SK-N-SH (cell line): ENCODE data around the gene COL5A2. TPM values are rescaled to one million over a fixed set of nuclear protein-coding genes. Genes with fewer than 3 reads are reported as not detected.

ENCODE experiments used
- CTCF ChIA-PET: fragments of 300-600, 350-600 bp; formaldehyde crosslinking; extraction: SDS; loops from one replicate; lab custom pipeline; 2021; lab: Yijun Ruan, JAX
- POLR2A ChIA-PET: fragments of 350-600 bp; sonication (Branson Sonifier 250); formaldehyde crosslinking; extraction: SDS; loops from one replicate; lab custom pipeline; 2020; ENCODE audit warnings: antibody characterized with exemption, inconsistent platforms; lab: Yijun Ruan, JAX
- DNase-seq: peaks from one replicate; pipeline ENCODE4 v3.0.0; 2012
- H2AFZ ChIP-seq: fragments of 200-600 bp; sonication (generic); 2 replicates; pipeline ENCODE4 v1.8.1; 2016; ENCODE audit warnings: antibody characterized with exemption, mild to moderate bottlenecking, low read depth
- H3F3A ChIP-seq: fragments of 200-600 bp; sonication (generic); replicated peaks from 2 replicates; pipeline ENCODE3; 2016; ENCODE audit warnings: antibody characterized with exemption, mild to moderate bottlenecking; ENCODE audit not compliant: insufficient read depth
- H3K27ac ChIP-seq, 2 experiments: fragments of 200-500 bp in 1 of 2; fragments of 200-600 bp in 1 of 2; sonication (Bioruptor generic) in 1 of 2; sonication (generic), shearing (Covaris generic) in 1 of 2; 2 replicates each; pipeline versions ENCODE4 v1.5.1 to v1.6.1; 2014 to 2016; ENCODE audit warnings: low read depth in 2 of 2, inconsistent platforms in 1 of 2, low read length in 1 of 2, mild to moderate bottlenecking in 1 of 2, mixed read lengths in 1 of 2
- H3K27me3 ChIP-seq: fragments of 200-600 bp; sonication (generic), shearing (Covaris generic); 2 replicates; pipeline ENCODE4 v1.6.1; 2016; ENCODE audit warnings: mixed run types; ENCODE audit not compliant: insufficient read depth
- H3K36me3 ChIP-seq, 2 experiments: fragments of 200-500 bp in 1 of 2; fragments of 200-600 bp in 1 of 2; sonication (Bioruptor generic) in 1 of 2; sonication (generic) in 1 of 2; replicated peaks in 1 of 2; 2 replicates each; pipeline versions ENCODE3 to v1.5.1; 2014 to 2016; ENCODE audit warnings: low read length in 1 of 2, mild to moderate bottlenecking in 1 of 2; ENCODE audit not compliant: insufficient read depth in 2 of 2, control insufficient read depth in 1 of 2
- H3K4me1 ChIP-seq, 2 experiments: fragments of 200-500 bp in 1 of 2; fragments of 200-600 bp in 1 of 2; sonication (Bioruptor generic) in 1 of 2; sonication (generic), shearing (Covaris generic) in 1 of 2; 2 replicates each; pipeline versions ENCODE4 v1.5.1 to v1.6.1; 2014 to 2016; ENCODE audit warnings: low read depth in 1 of 2, low read length in 1 of 2, mixed run types in 1 of 2; ENCODE audit not compliant: insufficient read depth in 2 of 2, control insufficient read depth in 1 of 2
- H3K4me2 ChIP-seq: fragments of 200-600 bp; sonication (generic), shearing (Covaris generic); 2 replicates; pipeline ENCODE4 v1.6.1; 2017; ENCODE audit warnings: mixed run types
- H3K4me3 ChIP-seq, 2 experiments: fragments of 200-500 bp in 1 of 2; fragments of 200-600 bp in 1 of 2; sonication (Bioruptor generic) in 1 of 2; sonication (generic), shearing (Covaris generic) in 1 of 2; 2 replicates each; pipeline versions ENCODE4 v1.5.1 to v1.8.1; 2014 to 2016; ENCODE audit warnings: low read depth in 2 of 2, inconsistent platforms in 1 of 2, low read length in 1 of 2, mild to moderate bottlenecking in 1 of 2, mixed read lengths in 1 of 2, moderate library complexity in 1 of 2
- H3K79me2 ChIP-seq: fragments of 200-600 bp; sonication (generic); 2 replicates; pipeline ENCODE4 v1.8.1; 2017; ENCODE audit warnings: mild to moderate bottlenecking; ENCODE audit not compliant: insufficient read depth
- H3K9ac ChIP-seq: fragments of 200-600 bp; sonication (generic); 2 replicates; pipeline ENCODE4 v1.6.1; 2017; ENCODE audit warnings: mixed run types
- H3K9me2 ChIP-seq: fragments of 200-600 bp; sonication (generic); 2 replicates; pipeline ENCODE4 v1.6.1; 2017; ENCODE audit warnings: mixed run types
- H3K9me3 ChIP-seq: fragments of 200-600 bp; sonication (generic); 2 replicates; pipeline ENCODE4 v1.6.1; 2017; ENCODE audit warnings: mixed run types, mild to moderate bottlenecking, moderate library complexity
- H4K20me1 ChIP-seq: fragments of 200-600 bp; sonication (generic); 2 replicates; pipeline ENCODE4 v1.6.1; 2017; ENCODE audit warnings: mild to moderate bottlenecking, mixed run types; ENCODE audit not compliant: insufficient read depth
- ELF1 ChIP-seq: IDR thresholded peaks from 2 replicates; pipeline ENCODE4 v1.4.0; 2012
- EZH2phosphoT487 ChIP-seq: fragments of 200-600 bp; sonication (generic); IDR thresholded peaks from 2 replicates; pipeline ENCODE4 v1.6.1; 2017; ENCODE audit warnings: low read depth, mixed run types, mild to moderate bottlenecking, antibody characterized with exemption, moderate library complexity, borderline replicate concordance
- FOSL2 ChIP-seq: IDR thresholded peaks from 2 replicates; pipeline ENCODE4 v1.4.0; 2012; ENCODE audit warnings: low read depth, mild to moderate bottlenecking, moderate library complexity, borderline replicate concordance
- FOXJ3 ChIP-seq: sonication (generic); formaldehyde crosslinking; IDR thresholded peaks from 2 replicates; pipeline ENCODE4 v1.5.1; 2020; ENCODE audit warnings: mild to moderate bottlenecking, missing genetic modification reagents
- FOXM1 ChIP-seq: IDR thresholded peaks from 2 replicates; pipeline ENCODE4 v1.4.0; 2012; ENCODE audit warnings: low read depth, mild to moderate bottlenecking
- JUND ChIP-seq: IDR thresholded peaks from 2 replicates; pipeline ENCODE4 v1.4.0; 2012
- NFIC ChIP-seq: IDR thresholded peaks from 2 replicates; pipeline ENCODE4 v1.4.0; 2012; ENCODE audit warnings: borderline replicate concordance
- RFX5 ChIP-seq: IDR thresholded peaks from 2 replicates; pipeline ENCODE4 v1.6.1; 2012; ENCODE audit warnings: mild to moderate bottlenecking, improper control_type of control experiment, low read length
- RXRA ChIP-seq: IDR thresholded peaks from 2 replicates; pipeline ENCODE4 v1.4.0; 2012; ENCODE audit warnings: low read depth, mild to moderate bottlenecking, borderline replicate concordance
- TAF1 ChIP-seq: IDR thresholded peaks from 2 replicates; pipeline ENCODE4 v1.6.1; 2012; ENCODE audit warnings: low read depth, mild to moderate bottlenecking, low read length, moderate library complexity, borderline replicate concordance
- TCF12 ChIP-seq: IDR thresholded peaks from 2 replicates; pipeline ENCODE4 v1.4.0; 2012
- TEAD4 ChIP-seq: IDR thresholded peaks from 2 replicates; pipeline ENCODE4 v1.4.0; 2012; ENCODE audit warnings: mild to moderate bottlenecking, borderline replicate concordance; ENCODE audit not compliant: insufficient read depth
- YY1 ChIP-seq: IDR thresholded peaks from 2 replicates; pipeline ENCODE4 v1.4.0; 2012; ENCODE audit warnings: low read depth, mild to moderate bottlenecking
- WGBS: methylation state at CpG from one replicate; pipeline ENCODE4 v1.1.6; 2017; ENCODE audit warnings: low lambda C conversion rate; 5-methylcytosine and 5-hydroxymethylcytosine counted together
- polyA plus RNA-seq, 3 experiments: library from polyadenylated mRNA; depleted of rRNA; stranded (reverse); fragments of >200 nt; gene quantifications; 2 replicates each; pipeline ENCODE4 v1.2.3, GENCODE V29; 2012
- TF ChIP-seq, protein P1 (sequence below): IDR thresholded peaks from 2 replicates; pipeline ENCODE4 v1.4.0; 2012; ENCODE audit warnings: low read depth, borderline replicate concordance
- TF ChIP-seq, protein P2 (sequence below): fragments of 200-600 bp; sonication (generic); IDR thresholded peaks from 2 replicates; pipeline ENCODE4 v1.6.1; 2017; ENCODE audit warnings: antibody characterized with exemption, mild to moderate bottlenecking, moderate library complexity
- TF ChIP-seq, protein P3 (sequence below): IDR thresholded peaks from 2 replicates; pipeline ENCODE4 v1.6.1; 2012; ENCODE audit warnings: mild to moderate bottlenecking, low read depth, low read length, moderate library complexity

The COL5A2 gene
- polyA plus RNA-seq, 1 of the 3 experiments (the other 2 are of a cell fraction) = 20.4 TPM

DNA sequence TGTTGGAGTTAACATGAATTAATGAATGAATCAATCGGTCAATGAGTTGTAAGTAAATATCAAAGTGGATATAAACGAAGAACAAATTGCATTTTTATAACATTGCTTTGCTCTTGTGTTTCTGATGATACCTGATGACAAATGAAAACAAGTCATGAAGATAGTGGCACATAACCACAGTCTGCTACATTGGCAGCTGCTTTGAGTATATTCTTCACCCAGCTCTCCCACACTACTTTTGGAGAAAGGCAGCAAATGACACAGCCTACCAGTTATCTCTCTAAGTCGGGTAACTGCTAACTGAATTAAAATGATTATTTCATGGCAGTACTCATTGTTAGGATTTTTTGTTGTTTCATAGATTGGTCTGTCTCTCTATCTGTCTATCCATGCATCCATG, 76.8 kb downstream of the COL5A2 start (continued):
- TF ChIP-seq, protein P1, sequence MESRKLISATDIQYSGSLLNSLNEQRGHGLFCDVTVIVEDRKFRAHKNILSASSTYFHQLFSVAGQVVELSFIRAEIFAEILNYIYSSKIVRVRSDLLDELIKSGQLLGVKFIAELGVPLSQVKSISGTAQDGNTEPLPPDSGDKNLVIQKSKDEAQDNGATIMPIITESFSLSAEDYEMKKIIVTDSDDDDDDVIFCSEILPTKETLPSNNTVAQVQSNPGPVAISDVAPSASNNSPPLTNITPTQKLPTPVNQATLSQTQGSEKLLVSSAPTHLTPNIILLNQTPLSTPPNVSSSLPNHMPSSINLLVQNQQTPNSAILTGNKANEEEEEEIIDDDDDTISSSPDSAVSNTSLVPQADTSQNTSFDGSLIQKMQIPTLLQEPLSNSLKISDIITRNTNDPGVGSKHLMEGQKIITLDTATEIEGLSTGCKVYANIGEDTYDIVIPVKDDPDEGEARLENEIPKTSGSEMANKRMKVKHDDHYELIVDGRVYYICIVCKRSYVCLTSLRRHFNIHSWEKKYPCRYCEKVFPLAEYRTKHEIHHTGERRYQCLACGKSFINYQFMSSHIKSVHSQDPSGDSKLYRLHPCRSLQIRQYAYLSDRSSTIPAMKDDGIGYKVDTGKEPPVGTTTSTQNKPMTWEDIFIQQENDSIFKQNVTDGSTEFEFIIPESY = no peak
- TF ChIP-seq YY1 (no peak), TAF1 (no peak)
- TF ChIP-seq, all 33 proteins: peak for 0

DNA sequence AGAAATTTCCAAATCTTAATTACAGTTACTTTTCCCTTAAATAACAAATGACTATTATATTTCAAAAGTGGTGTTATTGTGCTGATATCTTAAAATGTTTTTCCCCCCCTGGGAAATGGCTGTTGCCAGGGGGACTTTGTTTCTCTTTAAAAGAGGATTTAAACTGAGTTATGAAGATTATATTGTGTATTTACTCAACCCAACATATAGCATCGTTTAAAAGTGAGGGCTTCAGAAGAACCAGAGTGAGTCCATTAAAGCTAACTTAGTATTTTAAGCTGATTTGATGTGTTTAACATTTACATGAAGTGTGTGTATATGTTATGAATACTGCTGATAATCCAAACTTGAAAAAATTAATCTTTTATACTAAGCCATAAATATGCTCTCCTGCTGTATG, 81.6 kb downstream of the COL5A2 start:
- POLR2A ChIA-PET = no interaction called here
- TF ChIP-seq, protein P2, sequence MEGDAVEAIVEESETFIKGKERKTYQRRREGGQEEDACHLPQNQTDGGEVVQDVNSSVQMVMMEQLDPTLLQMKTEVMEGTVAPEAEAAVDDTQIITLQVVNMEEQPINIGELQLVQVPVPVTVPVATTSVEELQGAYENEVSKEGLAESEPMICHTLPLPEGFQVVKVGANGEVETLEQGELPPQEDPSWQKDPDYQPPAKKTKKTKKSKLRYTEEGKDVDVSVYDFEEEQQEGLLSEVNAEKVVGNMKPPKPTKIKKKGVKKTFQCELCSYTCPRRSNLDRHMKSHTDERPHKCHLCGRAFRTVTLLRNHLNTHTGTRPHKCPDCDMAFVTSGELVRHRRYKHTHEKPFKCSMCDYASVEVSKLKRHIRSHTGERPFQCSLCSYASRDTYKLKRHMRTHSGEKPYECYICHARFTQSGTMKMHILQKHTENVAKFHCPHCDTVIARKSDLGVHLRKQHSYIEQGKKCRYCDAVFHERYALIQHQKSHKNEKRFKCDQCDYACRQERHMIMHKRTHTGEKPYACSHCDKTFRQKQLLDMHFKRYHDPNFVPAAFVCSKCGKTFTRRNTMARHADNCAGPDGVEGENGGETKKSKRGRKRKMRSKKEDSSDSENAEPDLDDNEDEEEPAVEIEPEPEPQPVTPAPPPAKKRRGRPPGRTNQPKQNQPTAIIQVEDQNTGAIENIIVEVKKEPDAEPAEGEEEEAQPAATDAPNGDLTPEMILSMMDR = no peak
- no peak for TF ChIP-seq FOXM1
- H3K9ac ChIP-seq = no peak overlapping the region

DNA sequence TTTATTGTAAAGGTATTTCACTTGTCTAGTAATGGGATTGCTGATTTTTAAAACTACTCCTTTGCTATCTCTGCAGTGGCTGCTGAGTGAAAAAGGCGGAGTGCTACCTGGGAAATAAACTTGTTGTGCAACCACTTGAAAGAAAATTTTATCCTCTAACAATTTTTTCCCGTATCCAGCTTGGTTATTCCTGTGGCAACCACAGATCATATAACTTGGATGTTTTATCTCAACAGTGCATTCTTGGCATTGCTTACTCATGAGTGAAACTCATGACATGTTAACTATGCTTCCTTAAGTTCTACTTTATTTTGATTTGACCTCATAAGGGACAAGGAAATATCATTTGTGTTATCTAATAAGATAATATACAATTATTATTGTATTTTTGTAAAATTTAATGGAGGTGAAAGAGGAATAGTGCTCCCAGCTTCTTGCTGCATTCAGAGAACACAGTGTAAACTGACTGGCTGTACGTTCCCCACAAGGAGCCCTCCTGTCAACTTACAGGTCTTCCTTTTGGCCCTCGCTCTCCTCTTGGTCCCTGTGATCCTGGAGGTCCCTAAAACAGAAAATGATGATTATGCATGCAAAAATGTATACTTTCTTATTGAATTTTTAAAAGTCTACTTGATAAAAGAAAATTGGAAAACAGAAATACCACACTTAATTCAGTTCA, 82.7 kb downstream of the COL5A2 start:
- Histone ChIP-seq H3K4me2 (no peak overlapping the region), H3K27me3 (no peaks in the 10 kb centered on the region), H3K9ac (peak overlapping the region; percentile 43; the same call in 1 of the 2 replicates), H3K27ac (peak overlapping the region; percentile 83 to 87), H3K9me2 (no peaks in the 10 kb centered on the region), H3K79me2 (no peaks in the 10 kb centered on the region), H3K9me3 (no peaks in the 10 kb centered on the region), H3F3A (peaks cover 37% of the 10 kb centered on the region), H3K4me3 (no peak overlapping the region), H3K36me3 (peaks cover 0 to under 1% of the 10 kb centered on the region in 2 experiments), H3K4me1 (peaks cover 0 to 10% of the 10 kb centered on the region in 2 experiments), H4K20me1 (no peaks in the 10 kb centered on the region), H2AFZ (no peak overlapping the region)
- WGBS = 48% methylated on average over 4 of the region's 4 CpGs
- DNase-seq = no peak
- POLR2A ChIA-PET = no interaction called here
- CTCF ChIA-PET = no interaction called here
- TF ChIP-seq RXRA (peak; percentile 81; the same call in 1 of the 2 replicates), RFX5 (no peak), FOXM1 (peak; percentile 86), JUND (peak; percentile 95), FOSL2 (peak; percentile 94), FOXJ3 (no peak), TEAD4 (peak; percentile 98), NFIC (peak; percentile 82), ELF1 (no peak), EZH2phosphoT487 (no peak), TCF12 (peak; percentile 96)
- TF ChIP-seq, protein P3, sequence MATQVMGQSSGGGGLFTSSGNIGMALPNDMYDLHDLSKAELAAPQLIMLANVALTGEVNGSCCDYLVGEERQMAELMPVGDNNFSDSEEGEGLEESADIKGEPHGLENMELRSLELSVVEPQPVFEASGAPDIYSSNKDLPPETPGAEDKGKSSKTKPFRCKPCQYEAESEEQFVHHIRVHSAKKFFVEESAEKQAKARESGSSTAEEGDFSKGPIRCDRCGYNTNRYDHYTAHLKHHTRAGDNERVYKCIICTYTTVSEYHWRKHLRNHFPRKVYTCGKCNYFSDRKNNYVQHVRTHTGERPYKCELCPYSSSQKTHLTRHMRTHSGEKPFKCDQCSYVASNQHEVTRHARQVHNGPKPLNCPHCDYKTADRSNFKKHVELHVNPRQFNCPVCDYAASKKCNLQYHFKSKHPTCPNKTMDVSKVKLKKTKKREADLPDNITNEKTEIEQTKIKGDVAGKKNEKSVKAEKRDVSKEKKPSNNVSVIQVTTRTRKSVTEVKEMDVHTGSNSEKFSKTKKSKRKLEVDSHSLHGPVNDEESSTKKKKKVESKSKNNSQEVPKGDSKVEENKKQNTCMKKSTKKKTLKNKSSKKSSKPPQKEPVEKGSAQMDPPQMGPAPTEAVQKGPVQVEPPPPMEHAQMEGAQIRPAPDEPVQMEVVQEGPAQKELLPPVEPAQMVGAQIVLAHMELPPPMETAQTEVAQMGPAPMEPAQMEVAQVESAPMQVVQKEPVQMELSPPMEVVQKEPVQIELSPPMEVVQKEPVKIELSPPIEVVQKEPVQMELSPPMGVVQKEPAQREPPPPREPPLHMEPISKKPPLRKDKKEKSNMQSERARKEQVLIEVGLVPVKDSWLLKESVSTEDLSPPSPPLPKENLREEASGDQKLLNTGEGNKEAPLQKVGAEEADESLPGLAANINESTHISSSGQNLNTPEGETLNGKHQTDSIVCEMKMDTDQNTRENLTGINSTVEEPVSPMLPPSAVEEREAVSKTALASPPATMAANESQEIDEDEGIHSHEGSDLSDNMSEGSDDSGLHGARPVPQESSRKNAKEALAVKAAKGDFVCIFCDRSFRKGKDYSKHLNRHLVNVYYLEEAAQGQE = no peak
- TF ChIP-seq, protein P1 = no peak

More for the DNA sequence above, 81.6 kb downstream of the COL5A2 start:
- peak overlapping the region; percentile 83 to 87 for H3K27ac ChIP-seq
- WGBS = 14% methylated on average over 1 of the region's 1 CpG
- H4K20me1 ChIP-seq = no peaks in the 10 kb centered on the region
- no peak overlapping the region; the same call in 1 of the 2 replicates for H2AFZ ChIP-seq
- CTCF ChIA-PET = no interaction called here
- peaks cover 30% of the 10 kb centered on the region for H3F3A ChIP-seq
- no peaks in the 10 kb centered on the region for H3K9me2 ChIP-seq
- H3K9me3 ChIP-seq = no peaks in the 10 kb centered on the region
- H3K36me3 ChIP-seq = no peaks in the 10 kb centered on the region
- no peak overlapping the region for H3K4me2 ChIP-seq
- peaks cover 0 to 10% of the 10 kb centered on the region in 2 experiments for H3K4me1 ChIP-seq
- no peaks in the 10 kb centered on the region for H3K79me2 ChIP-seq
- no peaks in the 10 kb centered on the region for H3K27me3 ChIP-seq
- H3K4me3 ChIP-seq = no peak overlapping the region
- no peak for DNase-seq
